GM18519 (cell line): ENCODE measurements around the gene SBNO2.

Experiments used
- ATAC-seq: cut with Tn5 transposase; IDR thresholded peaks from one replicate; pipeline ENCODE4 v1.9.1; 2021; ENCODE audit warnings: mild to moderate bottlenecking, moderate library complexity; ENCODE audit not compliant: unreplicated experiment, low FRiP score

The SBNO2 gene

GRCh38 chr19:1064661-1065605 lies 109.1 kb downstream of the SBNO2 start:
- ATAC-seq: no peak

- no peak for ATAC-seq
These were observed 110.0 kb downstream of the SBNO2 start for GRCh38 chr19:1063909-1064660.

GRCh38 chr19:1063030-1063908 lies 110.8 kb downstream of the SBNO2 start:
- ATAC-seq: no peak

- ATAC-seq: no peak
These were observed 111.6 kb downstream of the SBNO2 start for GRCh38 chr19:1062387-1063029.

GRCh38 chr19:1061987-1062386 lies 112.1 kb downstream of the SBNO2 start:
- ATAC-seq: no peak

GRCh38 chr19:1060689-1061088 lies 113.4 kb downstream of the SBNO2 start:
- no peak for ATAC-seq

GRCh38 chr19:1058112-1058511 lies 116.0 kb downstream of the SBNO2 start:
- no peak for ATAC-seq
